ENCODE results near the gene CDH22.

DNA sequence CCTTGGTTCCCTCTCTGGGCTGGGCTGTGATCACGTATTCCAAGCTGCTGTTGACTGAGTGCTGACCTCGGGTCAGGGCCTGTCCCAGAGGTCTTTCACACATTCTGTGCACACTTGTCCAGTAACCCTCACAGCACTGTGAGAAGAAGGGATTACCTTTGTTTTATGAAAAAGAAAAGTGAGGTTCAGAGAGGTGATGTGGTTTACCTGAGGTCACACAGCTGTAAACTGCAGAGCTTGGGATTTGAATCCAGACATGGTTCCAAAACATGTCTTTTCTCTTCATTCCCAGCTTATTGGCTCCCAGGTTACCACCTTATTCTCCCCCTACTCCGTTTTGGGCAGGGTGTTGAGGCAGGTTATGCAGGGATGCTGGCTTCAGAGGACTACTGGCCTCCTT is 28.4 kb upstream of the CDH22 start:
- TF ChIP-seq POLR2A (IDR thresholded peaks at IDR 0.05), result no peak
- TF ChIP-seq, protein P1, sequence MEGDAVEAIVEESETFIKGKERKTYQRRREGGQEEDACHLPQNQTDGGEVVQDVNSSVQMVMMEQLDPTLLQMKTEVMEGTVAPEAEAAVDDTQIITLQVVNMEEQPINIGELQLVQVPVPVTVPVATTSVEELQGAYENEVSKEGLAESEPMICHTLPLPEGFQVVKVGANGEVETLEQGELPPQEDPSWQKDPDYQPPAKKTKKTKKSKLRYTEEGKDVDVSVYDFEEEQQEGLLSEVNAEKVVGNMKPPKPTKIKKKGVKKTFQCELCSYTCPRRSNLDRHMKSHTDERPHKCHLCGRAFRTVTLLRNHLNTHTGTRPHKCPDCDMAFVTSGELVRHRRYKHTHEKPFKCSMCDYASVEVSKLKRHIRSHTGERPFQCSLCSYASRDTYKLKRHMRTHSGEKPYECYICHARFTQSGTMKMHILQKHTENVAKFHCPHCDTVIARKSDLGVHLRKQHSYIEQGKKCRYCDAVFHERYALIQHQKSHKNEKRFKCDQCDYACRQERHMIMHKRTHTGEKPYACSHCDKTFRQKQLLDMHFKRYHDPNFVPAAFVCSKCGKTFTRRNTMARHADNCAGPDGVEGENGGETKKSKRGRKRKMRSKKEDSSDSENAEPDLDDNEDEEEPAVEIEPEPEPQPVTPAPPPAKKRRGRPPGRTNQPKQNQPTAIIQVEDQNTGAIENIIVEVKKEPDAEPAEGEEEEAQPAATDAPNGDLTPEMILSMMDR (IDR thresholded peaks at IDR 0.05), result no peak
